ENCODE results near the gene GRIP1. TPM values are rescaled to one million over a fixed set of nuclear protein-coding genes. Genes with fewer than 3 reads are reported as not detected.

The GRIP1 gene
- total and polyA plus RNA-seq, 2 donors from 2014 or later = 3.9 to 18.4 TPM

DNA sequence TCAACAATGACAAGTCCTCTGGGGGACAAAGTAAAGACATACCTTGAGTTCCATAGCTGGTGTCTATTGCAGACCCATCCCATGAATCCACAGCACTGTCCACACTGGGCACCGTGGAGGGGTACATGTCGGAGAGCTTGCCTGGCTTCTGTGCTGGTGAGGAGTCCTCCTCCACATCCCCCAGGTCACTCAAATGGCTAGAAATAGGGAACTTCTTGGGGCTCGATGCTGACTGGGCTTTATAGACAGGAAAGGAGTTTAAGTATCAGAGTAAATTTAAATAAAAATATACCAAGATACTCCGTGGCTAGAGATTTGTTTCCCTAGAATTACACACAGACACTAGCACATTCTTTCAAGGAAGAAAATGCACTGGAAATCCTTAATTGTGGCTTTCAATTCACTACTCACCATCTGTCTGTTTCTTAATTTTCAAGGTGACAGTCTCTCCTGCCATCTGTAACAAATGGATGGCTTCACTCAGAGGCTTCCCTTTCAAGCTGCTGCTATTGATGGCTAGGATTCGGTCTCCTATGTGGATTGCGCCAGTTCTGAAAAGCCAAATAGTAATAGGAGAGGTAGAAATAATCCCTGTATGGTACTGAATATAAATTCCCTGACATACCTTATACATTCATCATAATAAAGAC lies 286.5 kb downstream of the GRIP1 start:
- no peak overlapping the region for H3K4me3 ChIP-seq (ENCODE audit: low read length in 3 of 3)
- H3K27me3 ChIP-seq (ENCODE audit: control insufficient read depth, insufficient read depth, low read length) = no peaks in the 10 kb centered on the region
- no peak overlapping the region for H3K27ac ChIP-seq (ENCODE audit: low read depth in 2 of 2, low read length in 2 of 2)
- H3K9me3 ChIP-seq (ENCODE audit: control insufficient read depth in 2 of 3, insufficient read depth in 1 of 3, low read length in 3 of 3) = no peaks in the 10 kb centered on the region
- no peak overlapping the region for H3K9ac ChIP-seq (ENCODE audit: low read length in 3 of 3)
- TF ChIP-seq, protein P1, sequence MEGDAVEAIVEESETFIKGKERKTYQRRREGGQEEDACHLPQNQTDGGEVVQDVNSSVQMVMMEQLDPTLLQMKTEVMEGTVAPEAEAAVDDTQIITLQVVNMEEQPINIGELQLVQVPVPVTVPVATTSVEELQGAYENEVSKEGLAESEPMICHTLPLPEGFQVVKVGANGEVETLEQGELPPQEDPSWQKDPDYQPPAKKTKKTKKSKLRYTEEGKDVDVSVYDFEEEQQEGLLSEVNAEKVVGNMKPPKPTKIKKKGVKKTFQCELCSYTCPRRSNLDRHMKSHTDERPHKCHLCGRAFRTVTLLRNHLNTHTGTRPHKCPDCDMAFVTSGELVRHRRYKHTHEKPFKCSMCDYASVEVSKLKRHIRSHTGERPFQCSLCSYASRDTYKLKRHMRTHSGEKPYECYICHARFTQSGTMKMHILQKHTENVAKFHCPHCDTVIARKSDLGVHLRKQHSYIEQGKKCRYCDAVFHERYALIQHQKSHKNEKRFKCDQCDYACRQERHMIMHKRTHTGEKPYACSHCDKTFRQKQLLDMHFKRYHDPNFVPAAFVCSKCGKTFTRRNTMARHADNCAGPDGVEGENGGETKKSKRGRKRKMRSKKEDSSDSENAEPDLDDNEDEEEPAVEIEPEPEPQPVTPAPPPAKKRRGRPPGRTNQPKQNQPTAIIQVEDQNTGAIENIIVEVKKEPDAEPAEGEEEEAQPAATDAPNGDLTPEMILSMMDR (IDR thresholded peaks at IDR 0.05; ENCODE audit: borderline replicate concordance, extremely low read depth, insufficient read depth) = no peak
- H3K4me1 ChIP-seq (ENCODE audit: control insufficient read depth in 2 of 3, insufficient read depth in 2 of 3, low read depth in 1 of 3, low read length in 3 of 3) = no peaks in the 10 kb centered on the region
- no peaks in the 10 kb centered on the region for H3K36me3 ChIP-seq (ENCODE audit: control insufficient read depth in 2 of 3, insufficient read depth in 3 of 3, low read length in 3 of 3)
- intact Hi-C loops (cut with DNase I) = no loop called here
- FAIRE-seq = no peak
- DNase-seq = no peak

DNA sequence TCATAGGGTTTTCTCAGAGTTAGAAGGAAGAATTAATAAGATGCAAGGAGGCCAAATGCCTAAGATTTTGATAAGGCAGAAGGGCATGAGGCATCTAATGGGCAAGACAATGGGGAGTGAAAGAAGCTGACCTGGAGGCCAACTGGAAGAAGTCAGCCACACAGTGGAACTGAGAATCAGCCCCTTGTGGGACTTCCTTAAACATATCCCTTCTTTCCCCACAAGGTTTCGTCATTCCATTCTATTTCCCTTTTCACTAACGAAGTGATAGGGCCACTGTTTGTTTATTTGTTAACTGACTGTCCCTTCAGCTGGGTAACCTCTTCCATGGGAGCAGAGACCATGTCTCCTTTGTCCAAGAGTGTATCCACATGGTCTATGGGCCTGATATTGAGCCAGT lies 290.4 kb downstream of the GRIP1 start:
- Histone ChIP-seq H3K36me3 (ENCODE audit: control insufficient read depth in 2 of 3, insufficient read depth in 3 of 3, low read length in 3 of 3) (no peaks in the 10 kb centered on the region), H3K27ac (ENCODE audit: low read depth in 2 of 2, low read length in 2 of 2) (no peak overlapping the region), H3K4me3 (ENCODE audit: low read length in 3 of 3) (no peak overlapping the region), H3K4me1 (ENCODE audit: control insufficient read depth in 2 of 3, insufficient read depth in 2 of 3, low read depth in 1 of 3, low read length in 3 of 3) (no peaks in the 10 kb centered on the region), H3K9me3 (ENCODE audit: control insufficient read depth in 2 of 3, insufficient read depth in 1 of 3, low read length in 3 of 3) (no peaks in the 10 kb centered on the region), H3K27me3 (ENCODE audit: control insufficient read depth, insufficient read depth, low read length) (no peaks in the 10 kb centered on the region), H3K9ac (ENCODE audit: low read length in 3 of 3) (no peak overlapping the region)
- TF ChIP-seq, protein P1 (IDR thresholded peaks at IDR 0.05; ENCODE audit: borderline replicate concordance, extremely low read depth, insufficient read depth) = no peak
- intact Hi-C loops (cut with DNase I) = no loop called here
- FAIRE-seq (no peak), DNase-seq (no peak)

DNA sequence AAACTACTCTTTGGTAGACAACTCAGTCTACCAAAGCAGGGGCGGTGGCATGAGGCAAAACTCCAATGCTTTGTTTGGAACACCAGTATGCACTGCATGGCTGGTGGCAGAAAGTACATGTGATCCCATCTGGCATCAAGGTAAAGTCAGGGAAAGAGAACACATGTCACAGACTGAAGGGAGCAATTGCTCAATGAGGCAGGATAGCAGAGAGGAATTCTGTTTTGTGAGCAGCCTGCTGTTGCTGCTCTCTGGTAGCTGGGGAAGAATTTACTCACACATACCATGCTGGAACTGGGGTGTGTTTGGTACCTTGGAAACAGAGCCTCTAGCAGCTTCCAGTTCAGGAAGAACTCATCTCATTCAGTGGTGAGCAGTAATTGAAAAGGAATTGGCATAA lies 291.8 kb downstream of the GRIP1 start:
- TF ChIP-seq, protein P1 (IDR thresholded peaks at IDR 0.05; ENCODE audit: borderline replicate concordance, extremely low read depth, insufficient read depth) = no peak

More for the DNA sequence above, 291.8 kb downstream of the GRIP1 start:
- no peaks in the 10 kb centered on the region for H3K27me3 ChIP-seq (ENCODE audit: control insufficient read depth, insufficient read depth, low read length)
- no peak overlapping the region for H3K4me3 ChIP-seq (ENCODE audit: low read length in 3 of 3)
- H3K4me1 ChIP-seq (ENCODE audit: control insufficient read depth in 2 of 3, insufficient read depth in 2 of 3, low read depth in 1 of 3, low read length in 3 of 3) = no peaks in the 10 kb centered on the region
- FAIRE-seq = no peak
- H3K27ac ChIP-seq (ENCODE audit: low read depth in 2 of 2, low read length in 2 of 2) = no peak overlapping the region
- H3K9me3 ChIP-seq (ENCODE audit: control insufficient read depth in 2 of 3, insufficient read depth in 1 of 3, low read length in 3 of 3) = no peaks in the 10 kb centered on the region
- H3K9ac ChIP-seq (ENCODE audit: low read length in 3 of 3) = no peak overlapping the region
- H3K36me3 ChIP-seq (ENCODE audit: control insufficient read depth in 2 of 3, insufficient read depth in 3 of 3, low read length in 3 of 3) = no peaks in the 10 kb centered on the region
- DNase-seq = no peak
- intact Hi-C loops (cut with DNase I) = no loop called here
